H1 (cell line): ENCODE results near the gene GABRA4. TPM values are rescaled to one million over a fixed set of nuclear protein-coding genes. Genes with fewer than 3 reads are reported as not detected.

Experiments
- CTCF ChIA-PET: fragments of 300-600 bp; sonication (Branson Sonifier 250); formaldehyde crosslinking; loops from one replicate; lab custom pipeline; 2021; ENCODE audit not compliant: partially characterized antibody; lab: Charles Lee
- POLR2A ChIA-PET: fragments of 300-600 bp; sonication (Branson Sonifier 250); formaldehyde crosslinking; loops from one replicate; lab custom pipeline; 2021; ENCODE audit warnings: inconsistent platforms; ENCODE audit not compliant: partially characterized antibody; lab: Charles Lee
- DNase-seq, 2 experiments: peaks; one replicate each; pipeline versions ENCODE4 v3.0.0 to v3.0.0-alpha.2; 2010 to 2022; ENCODE audit warnings: low spot score in 2 of 2, low read depth in 1 of 2, mixed read lengths in 1 of 2
- FAIRE-seq: peaks from 2 replicates; lab custom pipeline; 2011; peaks lifted over from hg19 to GRCh38; lab: Jason Lieb, UNC
- H2AFZ ChIP-seq: 2 replicates; pipeline ENCODE4 v1.8.1; 2012; ENCODE audit warnings: low read length, inconsistent platforms
- H2AK5ac ChIP-seq: 2 replicates; pipeline ENCODE4 v1.6.1; 2013; ENCODE audit warnings: low read depth, low read length
- H2BK120ac ChIP-seq: replicated peaks from 2 replicates; pipeline ENCODE3; 2013; ENCODE audit warnings: low read depth, low read length, inconsistent platforms
- H2BK12ac ChIP-seq: 2 replicates; pipeline ENCODE4 v1.6.1; 2013; ENCODE audit warnings: low read depth, low read length
- H2BK15ac ChIP-seq: 2 replicates; pipeline ENCODE4 v1.6.1; 2013; ENCODE audit warnings: low read length
- H2BK20ac ChIP-seq: 2 replicates; pipeline ENCODE4 v1.6.1; 2013; ENCODE audit warnings: low read length
- H2BK5ac ChIP-seq: 2 replicates; pipeline ENCODE4 v1.6.1; 2013; ENCODE audit warnings: low read depth, low read length
- H3K14ac ChIP-seq: 2 replicates; pipeline ENCODE4 v1.6.1; 2013; ENCODE audit warnings: inconsistent platforms; ENCODE audit not compliant: insufficient read length
- H3K18ac ChIP-seq: 2 replicates; pipeline ENCODE4 v1.6.1; 2013; ENCODE audit warnings: low read length; ENCODE audit errors: extremely low read depth
- H3K23ac ChIP-seq: 2 replicates; pipeline ENCODE4 v1.6.1; 2013; ENCODE audit warnings: inconsistent platforms; ENCODE audit not compliant: insufficient read length
- H3K23me2 ChIP-seq: 2 replicates; pipeline ENCODE4 v1.6.1; 2013; ENCODE audit warnings: low read depth, low read length
- H3K27ac ChIP-seq: 2 replicates; pipeline ENCODE4 v1.6.1; 2011; ENCODE audit warnings: low read depth, low read length, inconsistent platforms
- H3K27me3 ChIP-seq, 4 experiments: replicated peaks in 1 of 4; 1 replicate in 1 of 4; 2 replicates in 3 of 4; pipeline versions ENCODE4 v1.6.1 to v1.8.1; 2011 to 2013; ENCODE audit warnings: low read length in 3 of 4, mild to moderate bottlenecking in 3 of 4, inconsistent platforms in 2 of 4, mixed read lengths in 2 of 4, moderate library complexity in 1 of 4; ENCODE audit not compliant: control insufficient read depth in 3 of 4, insufficient read depth in 3 of 4; ENCODE audit errors: extremely low read depth in 1 of 4
- H3K36me3 ChIP-seq, 4 experiments: 2 replicates each; pipeline versions ENCODE4 v1.6.1 to v1.8.1; 2011 to 2013; ENCODE audit warnings: mild to moderate bottlenecking in 4 of 4, low read length in 3 of 4, moderate library complexity in 2 of 4, control low read depth in 1 of 4, inconsistent platforms in 1 of 4; ENCODE audit not compliant: insufficient read depth in 4 of 4, control insufficient read depth in 2 of 4
- H3K4ac ChIP-seq: replicated peaks from 2 replicates; pipeline ENCODE3; 2013; ENCODE audit warnings: low read length, low read depth, mixed read lengths, inconsistent platforms; ENCODE audit not compliant: insufficient read length
- H3K4me1 ChIP-seq, 4 experiments: replicated peaks in 1 of 4; 1 replicate in 1 of 4; 2 replicates in 3 of 4; pipeline versions ENCODE4 v1.6.1 to v1.8.1; 2011 to 2013; ENCODE audit warnings: low read length in 3 of 4, inconsistent platforms in 2 of 4, mixed read lengths in 1 of 4; ENCODE audit not compliant: insufficient read depth in 4 of 4, control insufficient read depth in 3 of 4
- H3K4me2 ChIP-seq, 2 experiments: 2 replicates each; pipeline versions ENCODE4 v1.6.1 to v1.8.1; 2011 to 2013; ENCODE audit warnings: low read depth in 2 of 2, low read length in 2 of 2, control low read depth in 1 of 2, inconsistent platforms in 1 of 2, mild to moderate bottlenecking in 1 of 2; ENCODE audit not compliant: insufficient read depth in 1 of 2
- H3K4me3 ChIP-seq, 4 experiments: fragments of 200-600, 300-600 bp in 1 of 4; sonication (generic), shearing (Covaris generic), sonication (Bioruptor Twin) in 1 of 4; 2 replicates each; pipeline versions ENCODE4 v1.5.1 to v1.8.1; 2011 to 2016; ENCODE audit warnings: low read length in 4 of 4, low read depth in 3 of 4, control low read depth in 2 of 4, inconsistent platforms in 2 of 4, mild to moderate bottlenecking in 2 of 4, mixed read lengths in 1 of 4, moderate library complexity in 1 of 4; ENCODE audit not compliant: insufficient read depth in 2 of 4; ENCODE audit errors: extremely low read depth in 1 of 4
- H3K56ac ChIP-seq: replicated peaks from 2 replicates; pipeline ENCODE3; 2013; ENCODE audit warnings: low read depth, mild to moderate bottlenecking, mixed read lengths, low read length, inconsistent platforms; ENCODE audit not compliant: insufficient read length
- H3K79me1 ChIP-seq: 2 replicates; pipeline ENCODE4 v1.6.1; 2013; ENCODE audit warnings: low read depth, low read length, control low read depth
- H3K79me2 ChIP-seq, 2 experiments: 2 replicates each; pipeline versions ENCODE4 v1.6.1 to v1.8.1; 2012 to 2013; ENCODE audit warnings: low read length in 2 of 2, mild to moderate bottlenecking in 2 of 2, inconsistent platforms in 1 of 2; ENCODE audit not compliant: insufficient read depth in 2 of 2, control insufficient read depth in 1 of 2
- H3K9ac ChIP-seq, 4 experiments: replicated peaks in 1 of 4; 1 replicate in 1 of 4; 2 replicates in 3 of 4; pipeline versions ENCODE4 v1.6.1 to v1.8.1; 2011 to 2013; ENCODE audit warnings: low read depth in 3 of 4, low read length in 3 of 4, control low read depth in 2 of 4, mild to moderate bottlenecking in 2 of 4, moderate library complexity in 2 of 4, inconsistent platforms in 1 of 4; ENCODE audit errors: extremely low read depth in 1 of 4
- H3K9me3 ChIP-seq, 2 experiments: 2 replicates each; pipeline versions ENCODE4 v1.6.1 to v1.8.1; 2012 to 2013; ENCODE audit warnings: mild to moderate bottlenecking in 2 of 2, moderate library complexity in 2 of 2, control low read depth in 1 of 2, inconsistent platforms in 1 of 2, low read depth in 1 of 2, low read length in 1 of 2, mixed read lengths in 1 of 2; ENCODE audit not compliant: insufficient read depth in 2 of 2
- H4K20me1 ChIP-seq, 2 experiments: replicated peaks in 1 of 2; 2 replicates each; pipeline versions ENCODE3 to v1.8.1; 2011 to 2013; ENCODE audit warnings: inconsistent platforms in 2 of 2, low read length in 2 of 2, mild to moderate bottlenecking in 1 of 2; ENCODE audit not compliant: insufficient read depth in 2 of 2, control insufficient read depth in 1 of 2
- H4K5ac ChIP-seq: 2 replicates; pipeline ENCODE4 v1.6.1; 2013; ENCODE audit warnings: low read length, low read depth, mixed read lengths, inconsistent platforms; ENCODE audit not compliant: insufficient read length
- H4K8ac ChIP-seq: 2 replicates; pipeline ENCODE4 v1.8.0; 2013; ENCODE audit warnings: mild to moderate bottlenecking, moderate library complexity, low read length, inconsistent platforms; ENCODE audit not compliant: insufficient read depth; ENCODE audit errors: extremely low read depth
- H4K91ac ChIP-seq: replicated peaks from 2 replicates; pipeline ENCODE3; 2013; ENCODE audit warnings: low read length, mixed read lengths, inconsistent platforms; ENCODE audit not compliant: insufficient read length
- ATF3 ChIP-seq: IDR thresholded peaks from 2 replicates; pipeline ENCODE4 v1.6.1; 2011; ENCODE audit warnings: low read depth, mild to moderate bottlenecking, low read length; ENCODE audit not compliant: insufficient read depth
- CHD2 ChIP-seq: IDR thresholded peaks from 2 replicates; pipeline ENCODE4 v1.6.1; 2012; ENCODE audit warnings: low read length, improper control_type of control experiment
- E2F6 ChIP-seq: IDR thresholded peaks from 2 replicates; pipeline ENCODE4 v1.6.1; 2012; ENCODE audit warnings: inconsistent platforms
- KDM5A ChIP-seq: fragments of 200-600 bp; IDR thresholded peaks from 2 replicates; pipeline ENCODE4 v1.7.1; 2012; ENCODE audit warnings: mild to moderate bottlenecking, low read length, inconsistent platforms, mixed read lengths
- MAFK ChIP-seq: IDR thresholded peaks from 2 replicates; pipeline ENCODE4 v1.6.1; 2012; ENCODE audit warnings: low read depth, mild to moderate bottlenecking, improper control_type of control experiment, low read length
- NRF1 ChIP-seq: IDR thresholded peaks from 2 replicates; pipeline ENCODE4 v1.6.1; 2011; ENCODE audit warnings: mild to moderate bottlenecking, low read depth, low read length, improper control_type of control experiment
- RAD21 ChIP-seq, 2 experiments: IDR thresholded peaks in 1 of 2; conservative IDR thresholded peaks in 1 of 2; 2 replicates each; pipeline ENCODE4 v1.6.1; 2011; ENCODE audit warnings: low read depth in 2 of 2, low read length in 2 of 2, improper control_type of control experiment in 1 of 2, inconsistent platforms in 1 of 2, mild to moderate bottlenecking in 1 of 2, moderate library complexity in 1 of 2
- RXRA ChIP-seq: IDR thresholded peaks from 2 replicates; pipeline ENCODE4 v1.6.1; 2011; ENCODE audit warnings: low read depth, mild to moderate bottlenecking, low read length, moderate library complexity; ENCODE audit not compliant: insufficient read depth
- SP2 ChIP-seq: IDR thresholded peaks from 2 replicates; pipeline ENCODE4 v1.6.1; 2012; ENCODE audit warnings: mild to moderate bottlenecking, low read length, inconsistent platforms
- TAF7 ChIP-seq: optimal IDR thresholded peaks from 2 replicates; pipeline ENCODE3; 2011; ENCODE audit warnings: low read depth, mild to moderate bottlenecking, inconsistent platforms, low read length, moderate library complexity, borderline replicate concordance
- TEAD4 ChIP-seq: IDR thresholded peaks from 2 replicates; pipeline ENCODE4 v1.6.1; 2012; ENCODE audit warnings: low read depth, low read length, inconsistent platforms, mixed read lengths
- WGBS, 2 experiments: shearing (Covaris generic) in 1 of 2; methylation state at CpG; one replicate each; pipeline versions ENCODE4 v1.1.6 to v1.1.7; 2013 to 2015; ENCODE audit warnings: low lambda C conversion rate in 2 of 2, mixed read lengths in 2 of 2, inconsistent platforms in 1 of 2, low coverage in 1 of 2, missing lambda C conversion rate in 1 of 2; ENCODE audit not compliant: insufficient replicate concordance in 2 of 2, insufficient coverage in 1 of 2, insufficient read length in 1 of 2; ENCODE audit errors: extremely low coverage in 1 of 2, missing lambda C conversion rate in 1 of 2; 5-methylcytosine and 5-hydroxymethylcytosine counted together
- polyA plus RNA-seq, 7 experiments: library from polyadenylated mRNA; depleted of rRNA in 3 of 7; stranded (reverse) in 5 of 7; unstranded in 2 of 7; fragments of >200 nt in 5 of 7; fragments of 200-250 nt in 2 of 7; gene quantifications; 1 replicate in 5 of 7; 2 replicates in 1 of 7; 4 replicates in 1 of 7; pipeline versions ENCODE4 v1.2.1 to v1.2.3, GENCODE V29; 2011 to 2013; ENCODE audit warnings: missing spikeins in 2 of 7, mixed read lengths in 2 of 7
- total RNA-seq: library from RNA; stranded (reverse); fragmentation: NEBNext Ultra II Directional; extraction: Animal tissue kit (Norgen Biotek cat#: 25700); gene quantifications from 2 replicates; pipeline ENCODE4 v1.2.1, GENCODE V29; 2021

GABRA4 gene
- total and polyA plus RNA-seq, 2 of the 8 experiments (the other 6 are each of a cell fraction or from before 2014, with no cell fraction given): 0.09 to 0.37 TPM

GRCh38 chr4:47032405-47033106, 39.2 kb upstream of the GABRA4 start:
- Histone ChIP-seq H3K4ac (no peak overlapping the region), H2BK5ac (no peak overlapping the region), H3K18ac (peak overlapping the region; percentile 62; the same call in 1 of the 2 replicates), H3K27ac (no peak overlapping the region), H3K14ac (no peak overlapping the region), H2BK15ac (no peak overlapping the region), H3K9ac (0 out of 7 replicates have a peak overlapping the region, but pooled peaks of 2 of the 4 experiments have one; percentile 14 to 20), H3K9me3 (no peaks in the 10 kb centered on the region), H3K56ac (no peak overlapping the region), H3K27me3 (peaks cover 0 to 10% (median 8%) of the 10 kb centered on the region in 4 experiments; a peak in 5 of 7 replicates), H3K23ac (no peak overlapping the region), H3K79me2 (no peaks in the 10 kb centered on the region), H3K36me3 (no peaks in the 10 kb centered on the region), H2BK12ac (no peak overlapping the region), H2BK20ac (no peak overlapping the region), H4K20me1 (no peaks in the 10 kb centered on the region), H4K8ac (peak overlapping the region; percentile 69; the same call in 1 of the 2 replicates), H2AFZ (peak overlapping the region; percentile 86), H3K79me1 (no peaks in the 10 kb centered on the region), H3K23me2 (peaks cover 18% of the 10 kb centered on the region), H3K4me2 (peak overlapping the region; percentile 95 to 100), H2AK5ac (no peak overlapping the region), H4K91ac (no peak overlapping the region), H2BK120ac (no peak overlapping the region), H4K5ac (no peak overlapping the region), H3K4me3 (peak overlapping the region; percentile 74 to 95 (median 80)), H3K4me1 (peaks cover 0 to 6% (median 5%) of the 10 kb centered on the region in 4 experiments; a peak in 4 of 7 replicates)
- DNase-seq: peak; percentile 59 to 89
- 5% methylated on average over 39 of the region's 47 CpGs; no CpG with 5 or more reads in 1 of the 2 experiments for WGBS, 2 experiments
- FAIRE-seq: no peak
- ChIA-PET CTCF (interaction anchor here (0.6 to 3.1 kb wide), 11 partner anchors 17 to 509 kb away, joined by 3 to 11 read pairs (median 3); no protein-coding TSS in a partner anchor), POLR2A (no interaction called here)
- TF ChIP-seq TEAD4 (no peak), TAF7 (no peak), CHD2 (no peak), KDM5A (no peak), RXRA (no peak), SP2 (no peak), E2F6 (no peak), RAD21 (IDR thresholded peaks at IDR 0.05 in 1 of 2, conservative IDR thresholded peaks at IDR 0.05 in 1 of 2; ENCODE audit: low read depth in 2 of 2, low read length in 2 of 2) (peak; percentile 83 to 84), ATF3 (no peak), NRF1 (no peak), MAFK (no peak)
